GM08714 (cell line): Measurements from ENCODE around the gene IQCK.
A peak's percentile ranks its signal among the peaks of the same experiment; 100 is the strongest.

Experiments
- H3K4me3 ChIP-seq: fragments of 200-500 bp; sonication (Bioruptor generic); 2 replicates; pipeline ENCODE4 v1.5.1; 2014; ENCODE audit warnings: mild to moderate bottlenecking, low read length, inconsistent platforms
- ZNF274 ChIP-seq: IDR thresholded peaks from 2 replicates; pipeline ENCODE4 v1.6.1; 2012; ENCODE audit warnings: mild to moderate bottlenecking, low read depth, low read length

Gene IQCK

GRCh38 chr16:19883296-19883965 lies 165.4 kb downstream of the IQCK start:
- H3K4me3 ChIP-seq = no peak overlapping the region
- TF ChIP-seq ZNF274 = no peak

GRCh38 chr16:19883966-19884485 lies 166.0 kb downstream of the IQCK start:
- TF ChIP-seq ZNF274 = no peak
- no peak overlapping the region for H3K4me3 ChIP-seq

DNA sequence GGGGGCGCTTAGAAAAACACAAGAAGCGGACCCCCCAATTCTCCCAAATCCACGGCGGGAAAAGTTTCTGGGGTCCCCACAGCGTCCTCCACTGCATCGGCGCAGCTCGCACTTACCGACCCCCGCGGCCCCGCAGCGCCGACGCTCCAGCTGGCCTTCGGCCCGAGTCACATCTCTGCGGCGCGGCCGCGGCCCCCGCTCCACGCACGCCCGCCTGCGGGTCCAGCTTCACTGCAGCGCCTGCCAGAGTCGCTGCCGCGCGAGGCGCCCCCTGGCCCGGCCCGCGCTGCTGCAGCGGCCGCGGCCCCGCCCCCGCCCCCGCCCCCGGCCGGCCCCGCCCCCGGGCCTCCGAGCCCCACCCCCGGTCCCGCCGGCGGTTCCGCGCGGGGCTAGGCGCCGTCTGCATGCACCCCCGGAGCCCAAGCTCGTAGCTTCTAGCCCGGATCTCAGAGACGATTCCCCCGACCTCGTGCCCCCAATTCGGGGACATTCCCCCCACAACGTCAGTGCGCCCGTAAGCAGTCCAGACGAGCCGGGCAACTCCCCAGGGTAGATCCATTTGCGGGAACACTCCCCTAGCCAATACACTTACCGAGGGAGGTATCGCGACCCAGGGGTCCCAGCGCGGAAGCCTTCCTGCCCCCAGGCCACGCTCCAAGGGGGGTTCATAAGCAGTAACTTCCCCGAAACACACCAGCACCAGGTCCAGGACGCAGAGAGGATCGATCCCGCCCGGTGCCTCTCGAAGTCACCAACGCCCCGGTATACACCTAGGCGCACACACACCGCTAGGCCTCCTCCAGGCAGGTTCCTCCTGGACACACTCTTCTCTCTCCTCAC lies 166.8 kb downstream of the IQCK start, which contains the start of gene GPRC5B:
Gene GPRC5B (minus strand): TSS at position 238 of the 840 bp plus-strand sequence. CDS start 12,003 bp downstream, outside the sequence.
- peak within 1 kb of the TSS; percentile 54; the same call in 1 of the 2 replicates for H3K4me3 ChIP-seq
- TF ChIP-seq ZNF274 = no peak

DNA sequence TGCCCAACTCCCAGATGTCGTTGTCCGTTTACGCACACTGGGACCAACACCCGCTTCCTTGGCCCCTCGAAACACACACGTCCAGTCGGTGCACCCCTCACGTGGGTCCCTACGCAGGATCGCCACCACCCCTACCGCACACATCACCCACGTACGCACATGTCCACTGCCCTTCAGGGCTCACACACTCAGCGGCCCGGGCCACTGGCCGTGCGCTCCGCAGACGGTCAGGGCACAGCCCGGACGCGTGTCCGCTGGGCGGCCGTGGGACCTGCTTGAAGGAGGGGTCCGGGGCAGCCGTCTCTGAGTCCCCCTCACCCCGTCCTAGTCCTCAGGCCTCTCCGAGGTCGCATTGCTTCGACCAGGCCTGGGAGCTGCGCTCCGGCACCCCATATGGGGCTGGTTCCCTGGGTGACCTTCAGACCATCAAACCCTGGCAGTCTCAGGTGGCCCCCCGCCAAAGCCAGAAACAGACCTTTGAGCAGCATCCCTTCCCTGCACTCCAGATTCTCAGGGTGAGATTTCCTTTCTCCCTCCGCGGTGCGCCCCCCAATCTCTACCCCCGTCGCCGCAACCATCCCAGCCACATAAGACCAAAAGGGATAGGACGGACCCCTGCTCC lies 167.5 kb downstream of the IQCK start:
- no peak overlapping the region; the same call in 1 of the 2 replicates for H3K4me3 ChIP-seq
- TF ChIP-seq ZNF274 = no peak

DNA sequence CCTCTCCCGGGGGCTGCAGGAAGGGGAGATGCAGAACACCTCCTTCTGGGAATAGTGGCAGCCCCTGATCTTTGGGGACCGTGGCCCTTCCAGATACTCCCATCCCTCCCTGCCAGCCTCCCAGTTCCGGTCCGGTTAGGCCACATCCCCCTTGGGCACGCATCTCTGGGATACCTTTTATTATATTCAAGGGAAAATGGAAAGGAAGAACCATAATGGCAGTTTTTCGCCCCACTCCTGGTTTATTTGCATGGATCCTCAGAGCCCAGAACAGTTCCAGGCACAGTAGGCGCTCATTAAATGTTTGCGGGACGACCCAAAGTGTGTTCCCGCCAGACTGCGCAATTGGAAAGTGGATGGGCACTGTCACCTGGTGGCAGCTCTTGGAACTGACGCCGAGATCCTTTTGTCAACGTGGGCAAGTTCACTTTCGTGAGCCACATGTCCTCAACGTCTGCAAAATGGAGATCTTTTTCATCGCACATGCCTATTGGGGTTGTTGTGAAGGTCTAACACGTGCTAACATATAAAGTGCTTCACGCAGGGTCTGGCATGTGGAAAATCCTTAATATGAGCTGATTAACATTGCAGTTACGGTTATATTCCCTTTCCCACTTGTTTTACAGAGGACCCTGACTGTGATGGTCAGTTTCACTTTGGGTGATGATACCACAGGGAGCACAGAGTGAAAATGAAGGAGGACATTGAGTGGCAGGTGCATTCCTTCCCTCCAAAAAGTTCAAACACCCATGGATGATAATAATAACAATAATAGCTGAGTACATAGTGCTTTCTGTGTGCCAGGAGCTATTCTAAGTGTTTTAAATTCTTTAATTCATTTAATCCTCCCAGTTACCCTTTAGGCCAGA lies 168.2 kb downstream of the IQCK start:
- H3K4me3 ChIP-seq = no peak overlapping the region
- no peak for TF ChIP-seq ZNF274

- H3K4me3 ChIP-seq = no peak overlapping the region
- no peak for TF ChIP-seq ZNF274
These were observed 170.8 kb downstream of the IQCK start for GRCh38 chr16:19888834-19889233.

GRCh38 chr16:19890901-19891300 lies 172.8 kb downstream of the IQCK start:
- TF ChIP-seq ZNF274 = no peak
- no peak overlapping the region for H3K4me3 ChIP-seq

DNA sequence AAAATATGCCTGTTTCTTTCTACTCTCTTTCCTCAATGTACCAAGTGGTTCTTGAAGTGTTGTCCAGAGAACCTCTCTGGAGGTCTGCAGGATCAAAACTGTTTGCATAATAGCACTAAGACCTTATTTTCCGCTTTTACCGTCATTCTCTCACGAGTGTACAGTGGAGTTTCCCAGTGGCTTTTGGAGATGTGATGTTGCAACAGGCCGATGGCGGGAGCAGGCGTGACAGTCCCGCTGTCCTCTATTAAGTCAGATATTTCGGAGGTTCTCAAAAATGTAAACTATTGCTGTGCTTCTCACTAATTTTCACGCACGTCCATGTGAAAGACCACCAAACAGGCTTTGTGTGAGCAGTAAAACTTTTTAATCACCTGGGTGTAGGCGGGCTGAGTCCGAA lies 174.8 kb downstream of the IQCK start:
- H3K4me3 ChIP-seq = no peak overlapping the region
- no peak for TF ChIP-seq ZNF274

- H3K4me3 ChIP-seq = no peak overlapping the region
- no peak for TF ChIP-seq ZNF274
These were observed 176.5 kb downstream of the IQCK start for GRCh38 chr16:19894586-19894985.

DNA sequence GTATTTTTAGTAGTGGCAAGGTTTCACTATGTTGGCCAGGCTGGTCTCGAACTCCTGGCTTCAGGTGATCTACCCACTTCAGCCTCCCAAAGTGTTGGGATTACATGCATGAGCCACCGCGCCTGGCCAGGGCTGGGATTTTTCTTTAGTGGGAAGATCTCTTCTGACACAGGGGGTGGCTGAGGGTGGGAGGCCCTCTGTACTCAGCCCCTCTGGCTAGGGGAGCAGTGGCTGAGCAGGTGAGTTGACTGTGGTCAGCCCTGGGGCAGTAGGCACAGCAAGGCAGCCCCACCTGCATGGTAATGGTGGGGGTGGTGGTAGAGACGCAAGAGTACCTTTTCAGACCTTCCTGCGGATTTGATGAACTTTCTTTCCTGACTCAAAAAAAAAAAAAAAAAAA lies 178.9 kb downstream of the IQCK start:
- no peak overlapping the region for H3K4me3 ChIP-seq
- TF ChIP-seq ZNF274 = no peak

- TF ChIP-seq ZNF274 = no peak
- H3K4me3 ChIP-seq = no peak overlapping the region
These were observed 180.1 kb downstream of the IQCK start for GRCh38 chr16:19898166-19898565.

DNA sequence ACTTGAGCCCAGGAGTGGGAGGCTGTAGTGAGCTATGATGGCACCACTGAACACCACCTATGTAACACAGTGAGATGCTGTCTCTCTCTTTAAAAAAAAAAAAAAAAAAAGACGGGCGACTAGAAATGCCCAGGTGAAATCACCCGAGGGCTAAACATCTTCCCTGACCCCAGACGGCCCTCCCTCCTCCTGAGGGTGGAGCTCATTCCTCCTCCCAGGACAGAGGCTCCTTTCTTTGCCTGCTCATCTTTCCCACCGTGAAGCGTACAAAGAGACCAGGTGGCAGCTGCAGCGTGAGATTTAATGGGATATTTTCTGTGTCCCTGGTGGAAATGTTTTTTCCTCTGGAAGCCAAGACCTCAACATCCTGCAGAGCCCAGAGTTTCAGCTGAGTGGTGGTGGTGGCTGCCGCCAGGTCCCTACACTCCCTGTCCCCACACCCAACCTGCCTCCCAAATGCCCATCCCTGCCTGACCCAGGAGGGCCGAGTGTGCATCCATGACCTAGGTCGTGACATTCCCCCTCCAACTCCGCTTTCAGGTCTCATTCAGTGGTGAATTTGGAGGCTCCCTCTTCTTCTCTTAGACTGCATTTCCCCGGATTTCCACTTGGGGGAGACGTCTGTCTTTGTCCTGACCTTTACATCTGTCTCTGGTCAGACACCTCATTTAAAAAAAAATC lies 181.0 kb downstream of the IQCK start:
- H3K4me3 ChIP-seq = no peak overlapping the region
- TF ChIP-seq ZNF274 = no peak

- no peak overlapping the region for H3K4me3 ChIP-seq
- TF ChIP-seq ZNF274 = no peak
These were observed 181.5 kb downstream of the IQCK start for GRCh38 chr16:19899605-19899955.
